Naive thymus-derived CD8-positive, alpha-beta T cell (primary cell): ENCODE data around the gene LIM2. TPM values are rescaled to one million over a fixed set of nuclear protein-coding genes. Genes with fewer than 3 reads are reported as not detected.

Experiments used
- ATAC-seq, 2 donors: fragments of 150-1000 bp; cut with Tn5 transposase in 1 of 2; sonication (Bioruptor Pico), chemical (Tn5 transposase) in 1 of 2; 1 replicate in 1 of 2; 2 replicates in 1 of 2; pipeline ENCODE4 v1.10.0; 2021; ENCODE audit warnings: mild to moderate bottlenecking in 2 of 2, moderate library complexity in 2 of 2
- POLR2A ChIA-PET: fragments of 350-600 bp; sonication (Branson Sonifier 250); formaldehyde crosslinking; loops from one replicate; lab custom pipeline; 2021; ENCODE audit warnings: antibody characterized with exemption; lab: Charles Lee
- DNase-seq, 10 donors: peaks; one replicate each; pipeline versions ENCODE4 v3.0.0 to v3.0.0-alpha.2; 2020 to 2022
- H3K27ac Mint-ChIP-seq, 10 donors: one replicate each; pipeline ENCODE4 v1.8.0; 2020 to 2022; ENCODE audit warnings: mild to moderate bottlenecking in 10 of 10, mixed read lengths in 10 of 10, moderate library complexity in 4 of 10, inconsistent platforms in 1 of 10
- H3K27me3 Mint-ChIP-seq, 5 donors: one replicate each; pipeline ENCODE4 v1.8.0; 2021 to 2022; ENCODE audit warnings: mixed read lengths in 5 of 5
- H3K36me3 Mint-ChIP-seq, 3 donors: one replicate each; pipeline ENCODE4 v1.8.0; 2020 to 2022; ENCODE audit warnings: mixed read lengths in 3 of 3, mild to moderate bottlenecking in 2 of 3, inconsistent platforms in 1 of 3
- H3K4me1 Mint-ChIP-seq, 4 donors: one replicate each; pipeline ENCODE4 v1.8.0; 2021 to 2022; ENCODE audit warnings: mixed read lengths in 4 of 4
- H3K4me3 Mint-ChIP-seq, 10 donors: one replicate each; pipeline ENCODE4 v1.8.0; 2020 to 2022; ENCODE audit warnings: mild to moderate bottlenecking in 10 of 10, mixed read lengths in 10 of 10, moderate library complexity in 6 of 10, inconsistent platforms in 1 of 10
- H3K9me3 Mint-ChIP-seq, 9 donors: one replicate each; pipeline ENCODE4 v1.8.0; 2020 to 2022; ENCODE audit warnings: mixed read lengths in 9 of 9, mild to moderate bottlenecking in 3 of 9, inconsistent platforms in 1 of 9, moderate library complexity in 1 of 9
- polyA plus RNA-seq, 3 donors: library from polyadenylated mRNA; unstranded; fragments of 300-500 nt; fragmentation: Illumina TruSeq; gene quantifications; one replicate each; pipeline ENCODE4 v1.2.3, GENCODE V29; 2021
- total RNA-seq, 8 experiments: library from RNA in 2 of 8; stranded (reverse) in 2 of 8; gene quantifications; one replicate each; pipeline ENCODE4 v1.2.3 and lab custom pipeline; 2021 to 2026

Gene LIM2
- total and polyA plus RNA-seq, 5 experiments from 2014 or later: 0.68 TPM; not detected in 4

- H3K36me3 Mint-ChIP-seq: peaks cover 0 to 2% (median 0%) of the 10 kb centered on the region in 3 donors
- POLR2A ChIA-PET: no interaction called here
- peak overlapping the region in 3 of 10 donors; percentile 79 to 86 (median 83) for H3K27ac Mint-ChIP-seq
- ATAC-seq (no peak), DNase-seq (no peak)
- H3K9me3 Mint-ChIP-seq: no peaks in the 10 kb centered on the region
- no peaks in the 10 kb centered on the region for H3K27me3 Mint-ChIP-seq
- H3K4me1 Mint-ChIP-seq: peaks cover 18 to 47% (median 37%) of the 10 kb centered on the region in 4 donors
- no peak overlapping the region for H3K4me3 Mint-ChIP-seq
Observed at GRCh38 chr19:51357952-51358351, 29.8 kb downstream of the LIM2 start.

GRCh38 chr19:51356159-51356801, 31.5 kb downstream of the LIM2 start:
- no peak for ATAC-seq
- peaks cover 0 to 12% (median 7%) of the 10 kb centered on the region in 3 donors for H3K36me3 Mint-ChIP-seq
- POLR2A ChIA-PET: interaction anchor here (0.7 to 0.9 kb wide), 2 partner anchors 11 to 22 kb away, joined by 3 read pairs; no protein-coding TSS in a partner anchor
- DNase-seq: no peak
- H3K4me3 Mint-ChIP-seq: peak overlapping the region in 2 of 10 donors; percentile 14 to 22
- H3K9me3 Mint-ChIP-seq: no peaks in the 10 kb centered on the region
- H3K4me1 Mint-ChIP-seq: peaks cover 12 to 35% (median 25%) of the 10 kb centered on the region in 4 donors
- peak overlapping the region in 8 of 10 donors; percentile 9 to 87 (median 72) for H3K27ac Mint-ChIP-seq
- no peaks in the 10 kb centered on the region for H3K27me3 Mint-ChIP-seq

- DNase-seq (peak in 8 of 10 donors; percentile 30 to 79 (median 72)), ATAC-seq (peak; percentile 96 to 99)
- H3K27ac Mint-ChIP-seq: peak overlapping the region; percentile 58 to 90 (median 87)
- peaks cover 0 to 26% (median 6%) of the 10 kb centered on the region in 3 donors for H3K36me3 Mint-ChIP-seq
- POLR2A ChIA-PET: interaction anchor here (0.6 to 0.8 kb wide), 2 partner anchors 13 to 108 kb away, joined by 4 read pairs; no protein-coding TSS in a partner anchor
- H3K4me1 Mint-ChIP-seq: peaks cover 12 to 30% (median 24%) of the 10 kb centered on the region in 4 donors
- H3K4me3 Mint-ChIP-seq: peak overlapping the region in 9 of 10 donors; percentile 11 to 77 (median 67)
- H3K27me3 Mint-ChIP-seq: no peaks in the 10 kb centered on the region
- H3K9me3 Mint-ChIP-seq: no peaks in the 10 kb centered on the region
Observed at GRCh38 chr19:51354742-51355148, 33.0 kb downstream of the LIM2 start.

GRCh38 chr19:51354103-51354741, 33.6 kb downstream of the LIM2 start:
- Mint-ChIP-seq H3K4me1 (peaks cover 12 to 28% (median 24%) of the 10 kb centered on the region in 4 donors), H3K27ac (peak overlapping the region in 9 of 10 donors; percentile 58 to 90 (median 87)), H3K27me3 (no peaks in the 10 kb centered on the region), H3K9me3 (no peaks in the 10 kb centered on the region), H3K4me3 (peak overlapping the region in 6 of 10 donors; percentile 14 to 77 (median 70)), H3K36me3 (peaks cover 0 to 31% (median 6%) of the 10 kb centered on the region in 3 donors)
- no peak for ATAC-seq
- no peak for DNase-seq
- POLR2A ChIA-PET: no interaction called here

GRCh38 chr19:51352783-51353360, 34.9 kb downstream of the LIM2 start:
- no peak for ATAC-seq
- peak overlapping the region in 2 of 10 donors; percentile 86 to 91 for H3K27ac Mint-ChIP-seq
- peaks cover 0 to 36% (median 6%) of the 10 kb centered on the region in 3 donors for H3K36me3 Mint-ChIP-seq
- H3K4me3 Mint-ChIP-seq: no peak overlapping the region
- DNase-seq: no peak
- POLR2A ChIA-PET: no interaction called here
- no peaks in the 10 kb centered on the region for H3K27me3 Mint-ChIP-seq
- no peaks in the 10 kb centered on the region for H3K9me3 Mint-ChIP-seq
- H3K4me1 Mint-ChIP-seq: peaks cover 12 to 26% (median 24%) of the 10 kb centered on the region in 4 donors

- DNase-seq: no peak
- no peak for ATAC-seq
- Mint-ChIP-seq H3K4me3 (no peak overlapping the region), H3K27ac (peak overlapping the region in 4 of 10 donors; percentile 20 to 86 (median 68)), H3K36me3 (peaks cover 0 to 46% (median 6%) of the 10 kb centered on the region in 3 donors), H3K27me3 (no peaks in the 10 kb centered on the region), H3K9me3 (no peaks in the 10 kb centered on the region), H3K4me1 (peaks cover 10 to 21% (median 19%) of the 10 kb centered on the region in 4 donors)
- POLR2A ChIA-PET: interaction anchor here (1.0 kb wide), 1 partner anchor 82 kb away, joined by 6 read pairs; no protein-coding TSS in a partner anchor
Observed at GRCh38 chr19:51351266-51351990, 36.3 kb downstream of the LIM2 start.

GRCh38 chr19:51347209-51347928, 40.4 kb downstream of the LIM2 start:
- POLR2A ChIA-PET: no interaction called here
- Mint-ChIP-seq H3K4me3 (no peak overlapping the region), H3K27me3 (no peaks in the 10 kb centered on the region), H3K4me1 (peaks cover 0 to 21% (median 6%) of the 10 kb centered on the region in 4 donors), H3K9me3 (no peaks in the 10 kb centered on the region), H3K36me3 (peaks cover 0 to 52% (median 4%) of the 10 kb centered on the region in 3 donors), H3K27ac (peak overlapping the region in 1 of 10 donors; percentile 40)
- DNase-seq (no peak), ATAC-seq (no peak)

GRCh38 chr19:51346742-51347141, 41.0 kb downstream of the LIM2 start:
- ATAC-seq (no peak), DNase-seq (no peak)
- Mint-ChIP-seq H3K9me3 (no peaks in the 10 kb centered on the region), H3K4me3 (no peak overlapping the region), H3K36me3 (peaks cover 0 to 45% (median 2%) of the 10 kb centered on the region in 3 donors), H3K4me1 (peaks cover 0 to 22% (median 6%) of the 10 kb centered on the region in 4 donors), H3K27ac (no peak overlapping the region), H3K27me3 (no peaks in the 10 kb centered on the region)
- POLR2A ChIA-PET: no interaction called here

GRCh38 chr19:51345076-51345620, 42.6 kb downstream of the LIM2 start:
- Mint-ChIP-seq H3K4me1 (peaks cover 6 to 24% (median 8%) of the 10 kb centered on the region in 4 donors), H3K27me3 (no peaks in the 10 kb centered on the region), H3K27ac (peak overlapping the region in 5 of 10 donors; percentile 12 to 72 (median 51)), H3K9me3 (no peaks in the 10 kb centered on the region), H3K4me3 (peak overlapping the region in 2 of 10 donors; percentile 23 to 32), H3K36me3 (peaks cover 0 to 32% (median 0%) of the 10 kb centered on the region in 3 donors)
- ATAC-seq (no peak), DNase-seq (no peak)
- POLR2A ChIA-PET: no interaction called here

- Mint-ChIP-seq H3K36me3 (peaks cover 0 to 18% (median 0%) of the 10 kb centered on the region in 3 donors), H3K4me3 (peak overlapping the region in 4 of 10 donors; percentile 26 to 76 (median 52)), H3K27ac (peak overlapping the region in 9 of 10 donors; percentile 16 to 80 (median 53)), H3K9me3 (no peaks in the 10 kb centered on the region), H3K4me1 (peaks cover 20 to 38% (median 21%) of the 10 kb centered on the region in 4 donors), H3K27me3 (peaks cover 0 to 2% (median 0%) of the 10 kb centered on the region in 5 donors)
- POLR2A ChIA-PET: interaction anchor here (0.5 kb wide), 1 partner anchor 1369 kb away, joined by 4 read pairs; no protein-coding TSS in a partner anchor
- no peak for ATAC-seq
- DNase-seq: no peak
Observed at GRCh38 chr19:51342631-51343569, 44.9 kb downstream of the LIM2 start.
